Thymus (tissue), 11 donors: Measurements from ENCODE around the gene SYTL5. TPM values are rescaled to one million over a fixed set of nuclear protein-coding genes. Genes with fewer than 3 reads are reported as not detected.

Experiments used
- DNase-seq, 9 donors: peaks; one replicate each; pipeline ENCODE4 v3.0.0-alpha.2; 2013; ENCODE audit warnings: low spot score in 9 of 9, low read depth in 6 of 9, missing footprints in 1 of 9
- H3K27ac ChIP-seq, 2 donors: one replicate each; pipeline ENCODE4 v1.5.1; 2013; ENCODE audit warnings: control low read depth in 1 of 2, low read depth in 1 of 2, low read length in 1 of 2, mild to moderate bottlenecking in 1 of 2, moderate library complexity in 1 of 2
- H3K27me3 ChIP-seq, 2 donors: one replicate each; pipeline ENCODE4 v1.5.1; 2013; ENCODE audit warnings: low read length in 1 of 2; ENCODE audit not compliant: control insufficient read depth in 2 of 2, insufficient read depth in 1 of 2
- H3K36me3 ChIP-seq, 2 donors: one replicate each; pipeline ENCODE4 v1.5.1; 2013; ENCODE audit warnings: low read length in 1 of 2, mild to moderate bottlenecking in 1 of 2, moderate library complexity in 1 of 2; ENCODE audit not compliant: control insufficient read depth in 2 of 2, insufficient read depth in 2 of 2
- H3K4me1 ChIP-seq, 2 donors: one replicate each; pipeline ENCODE4 v1.5.1; 2013; ENCODE audit warnings: low read length in 2 of 2; ENCODE audit not compliant: control insufficient read depth in 2 of 2, insufficient read depth in 2 of 2
- H3K4me3 ChIP-seq, 2 donors: one replicate each; pipeline ENCODE4 v1.5.1; 2013; ENCODE audit warnings: low read length in 2 of 2, control low read depth in 1 of 2, mild to moderate bottlenecking in 1 of 2
- H3K9me3 ChIP-seq, 2 donors: one replicate each; pipeline ENCODE4 v1.5.1; 2013; ENCODE audit warnings: low read length in 1 of 2, mild to moderate bottlenecking in 1 of 2; ENCODE audit not compliant: control insufficient read depth in 2 of 2, insufficient read depth in 1 of 2
- whole genome bisulfite sequencing: extraction: QIAGEN DNeasy Blood & Tissue Kit; methylation state at CpG from one replicate; pipeline ENCODE4 v1.1.7; 2013; 5-methylcytosine and 5-hydroxymethylcytosine counted together
- polyA plus RNA-seq: library from polyadenylated mRNA; stranded (reverse); fragments of 200-250 nt; gene quantifications from one replicate; pipeline ENCODE4 v1.2.3, GENCODE V29; 2013
- total RNA-seq: library from RNA; stranded (reverse); fragments of 120-200 nt; gene quantifications from one replicate; pipeline ENCODE4 v1.2.4, GENCODE V29; 2013
- donor health status: healthy.

Gene SYTL5
- total and polyA plus RNA-seq, 2 donors, result 0.14 to 0.66 TPM

DNA sequence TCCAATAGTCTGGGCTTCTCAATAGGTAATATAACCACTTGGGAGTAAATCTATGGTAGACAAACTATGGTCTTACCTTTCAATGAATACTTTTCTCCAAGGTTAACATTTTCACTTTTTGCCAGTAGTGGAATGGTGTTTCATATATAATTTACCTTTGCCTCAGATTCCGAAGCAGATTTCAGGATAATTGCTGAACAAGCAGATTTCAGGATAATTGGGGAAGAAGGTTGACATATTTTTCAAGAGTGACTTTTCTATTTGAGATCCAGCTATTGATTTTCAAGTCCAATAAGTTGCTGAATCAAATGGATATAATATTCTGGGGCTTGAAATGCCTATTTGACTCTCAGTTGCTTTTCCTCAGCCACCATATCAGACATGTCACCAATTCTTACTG, 63.6 kb downstream of the SYTL5 start:
- Histone ChIP-seq H3K4me3 (no peak overlapping the region), H3K27ac (no peak overlapping the region), H3K4me1 (no peaks in the 10 kb centered on the region), H3K9me3 (no peaks in the 10 kb centered on the region), H3K36me3 (no peaks in the 10 kb centered on the region), H3K27me3 (no peaks in the 10 kb centered on the region)
- DNase-seq, result no peak
- WGBS, result 92% methylated on average over 1 of the region's 1 CpG

DNA sequence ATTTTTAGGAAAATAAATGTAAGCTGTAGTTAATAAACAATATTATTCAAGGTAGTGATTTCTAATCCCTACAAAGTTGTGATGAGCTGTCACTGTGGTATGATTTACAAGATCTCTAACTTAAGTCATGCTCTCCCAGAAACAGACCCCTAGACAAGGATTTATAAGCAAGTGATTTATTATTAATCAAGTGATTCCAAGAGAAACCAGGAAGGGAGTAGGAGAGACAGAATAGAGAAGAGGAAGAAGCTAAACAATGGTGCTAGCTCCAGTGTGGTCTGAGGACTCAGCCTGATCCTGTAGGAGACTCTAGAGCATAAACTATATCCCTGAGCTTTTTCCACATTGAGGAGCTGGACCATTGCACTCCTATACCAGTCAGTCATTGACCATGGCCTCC, 73.1 kb downstream of the SYTL5 start:
- Histone ChIP-seq H3K4me3 (no peak overlapping the region), H3K36me3 (no peaks in the 10 kb centered on the region), H3K27me3 (no peaks in the 10 kb centered on the region), H3K4me1 (no peaks in the 10 kb centered on the region), H3K27ac (no peak overlapping the region), H3K9me3 (no peaks in the 10 kb centered on the region)
- no peak for DNase-seq

- Histone ChIP-seq H3K4me1 (no peaks in the 10 kb centered on the region), H3K27ac (no peak overlapping the region), H3K9me3 (no peaks in the 10 kb centered on the region), H3K27me3 (no peaks in the 10 kb centered on the region), H3K36me3 (no peaks in the 10 kb centered on the region), H3K4me3 (no peak overlapping the region)
- WGBS, result 89% methylated on average over 3 of the region's 3 CpGs
- DNase-seq, result no peak
Observed at GRCh38 chrX:38080808-38081207, 74.5 kb downstream of the SYTL5 start.

GRCh38 chrX:38081909-38082308, 75.6 kb downstream of the SYTL5 start:
- Histone ChIP-seq H3K27ac (no peak overlapping the region), H3K36me3 (no peaks in the 10 kb centered on the region), H3K9me3 (no peaks in the 10 kb centered on the region), H3K27me3 (no peaks in the 10 kb centered on the region), H3K4me3 (no peak overlapping the region), H3K4me1 (no peaks in the 10 kb centered on the region)
- 97% methylated on average over 1 of the region's 1 CpG for WGBS
- DNase-seq, result no peak

- Histone ChIP-seq H3K27ac (no peak overlapping the region), H3K36me3 (no peaks in the 10 kb centered on the region), H3K4me1 (no peaks in the 10 kb centered on the region), H3K4me3 (no peak overlapping the region), H3K27me3 (no peaks in the 10 kb centered on the region), H3K9me3 (no peaks in the 10 kb centered on the region)
- DNase-seq, result no peak
- 98% methylated on average over 2 of the region's 2 CpGs for WGBS
Observed at GRCh38 chrX:38082309-38082708, 76.0 kb downstream of the SYTL5 start.

DNA sequence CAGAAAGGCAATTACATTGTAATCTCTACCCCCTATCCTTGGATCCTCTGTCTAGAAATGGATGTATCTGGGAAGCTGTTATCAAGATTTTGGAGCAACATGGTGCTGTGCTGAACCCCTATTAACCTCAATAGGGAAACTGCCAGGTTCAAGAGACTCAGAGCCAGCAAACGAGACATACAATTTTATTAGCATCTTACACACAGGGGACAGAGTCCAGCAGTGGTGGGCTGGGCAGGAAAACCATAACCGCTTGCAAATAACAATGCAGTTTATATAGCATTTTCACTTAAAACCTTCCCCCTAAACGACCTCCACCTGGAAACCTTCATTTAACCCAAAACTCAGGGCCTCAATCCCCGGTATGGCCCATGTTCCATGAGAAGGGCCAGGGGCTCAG, 79.5 kb downstream of the SYTL5 start:
- H3K9me3 ChIP-seq, result no peaks in the 10 kb centered on the region
- no peaks in the 10 kb centered on the region for H3K4me1 ChIP-seq
- H3K27ac ChIP-seq, result no peak overlapping the region
- DNase-seq, result no peak
- H3K4me3 ChIP-seq, result no peak overlapping the region
- no peaks in the 10 kb centered on the region for H3K27me3 ChIP-seq
- 92% methylated on average over 4 of the region's 4 CpGs for WGBS
- H3K36me3 ChIP-seq, result no peaks in the 10 kb centered on the region

- DNase-seq, result no peak
- H3K9me3 ChIP-seq, result no peaks in the 10 kb centered on the region
- H3K27ac ChIP-seq, result no peak overlapping the region
- 92% methylated on average over 4 of the region's 4 CpGs for WGBS
- no peaks in the 10 kb centered on the region for H3K36me3 ChIP-seq
- no peaks in the 10 kb centered on the region for H3K4me1 ChIP-seq
- H3K27me3 ChIP-seq, result no peaks in the 10 kb centered on the region
- H3K4me3 ChIP-seq, result no peak overlapping the region
Observed at GRCh38 chrX:38086451-38087215, 80.3 kb downstream of the SYTL5 start.

DNA sequence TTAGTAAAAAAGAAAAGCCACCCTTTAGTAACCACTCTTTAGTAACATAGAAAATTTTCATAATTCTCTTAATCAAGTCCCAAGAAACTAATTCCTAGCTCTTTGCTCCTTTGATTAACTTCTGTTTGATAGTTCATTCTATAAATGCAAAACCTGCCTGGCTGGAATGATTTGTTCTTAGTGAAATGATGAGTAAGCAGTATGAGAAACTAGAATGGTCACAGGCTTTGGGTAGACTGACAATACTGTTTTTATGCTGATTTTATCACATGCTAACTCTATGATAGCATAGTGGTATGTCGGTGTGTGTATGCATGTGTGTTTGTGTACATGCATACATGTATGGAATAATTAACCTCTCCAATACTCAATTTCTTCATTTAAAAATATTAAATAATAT, 81.2 kb downstream of the SYTL5 start:
- Histone ChIP-seq H3K9me3 (no peaks in the 10 kb centered on the region), H3K4me3 (no peak overlapping the region), H3K27ac (no peak overlapping the region), H3K4me1 (no peaks in the 10 kb centered on the region), H3K27me3 (no peaks in the 10 kb centered on the region), H3K36me3 (no peaks in the 10 kb centered on the region)
- DNase-seq, result no peak
- WGBS, result 98% methylated on average over 1 of the region's 1 CpG

GRCh38 chrX:38089173-38089982, 83.0 kb downstream of the SYTL5 start:
- Histone ChIP-seq H3K4me3 (no peak overlapping the region), H3K36me3 (no peaks in the 10 kb centered on the region), H3K4me1 (no peaks in the 10 kb centered on the region), H3K27ac (no peak overlapping the region), H3K27me3 (no peaks in the 10 kb centered on the region), H3K9me3 (no peaks in the 10 kb centered on the region)
- WGBS, result 74% methylated on average over 8 of the region's 8 CpGs
- no peak for DNase-seq
